NT2/D1 (cell line): Measurements from ENCODE around the gene RSPRY1.

Source experiments
- YY1 ChIP-seq: IDR thresholded peaks from 2 replicates; pipeline ENCODE4 v1.6.1; 2011; ENCODE audit not compliant: insufficient read length, insufficient read depth
- ZNF274 ChIP-seq: IDR thresholded peaks from 2 replicates; pipeline ENCODE4 v1.6.1; 2011; ENCODE audit warnings: mild to moderate bottlenecking, low read depth, low read length

GRCh38 chr16:57251352-57251751 is 65.2 kb downstream of the RSPRY1 start:
- no peak for TF ChIP-seq ZNF274
- no peak for TF ChIP-seq YY1
